ENCODE results near the gene GTF2B. TPM values are rescaled to one million over a fixed set of nuclear protein-coding genes. Genes with fewer than 3 reads are reported as not detected.
"Not testable (repeated sequence)": the region's sequence is repeated elsewhere in the genome, so short reads cannot be mapped to it uniquely, and the experiment has no call there.

GTF2B gene
- total RNA-seq, 6 donors from 2014 or later: 6.3 to 37.3 (median 24.4) TPM

DNA sequence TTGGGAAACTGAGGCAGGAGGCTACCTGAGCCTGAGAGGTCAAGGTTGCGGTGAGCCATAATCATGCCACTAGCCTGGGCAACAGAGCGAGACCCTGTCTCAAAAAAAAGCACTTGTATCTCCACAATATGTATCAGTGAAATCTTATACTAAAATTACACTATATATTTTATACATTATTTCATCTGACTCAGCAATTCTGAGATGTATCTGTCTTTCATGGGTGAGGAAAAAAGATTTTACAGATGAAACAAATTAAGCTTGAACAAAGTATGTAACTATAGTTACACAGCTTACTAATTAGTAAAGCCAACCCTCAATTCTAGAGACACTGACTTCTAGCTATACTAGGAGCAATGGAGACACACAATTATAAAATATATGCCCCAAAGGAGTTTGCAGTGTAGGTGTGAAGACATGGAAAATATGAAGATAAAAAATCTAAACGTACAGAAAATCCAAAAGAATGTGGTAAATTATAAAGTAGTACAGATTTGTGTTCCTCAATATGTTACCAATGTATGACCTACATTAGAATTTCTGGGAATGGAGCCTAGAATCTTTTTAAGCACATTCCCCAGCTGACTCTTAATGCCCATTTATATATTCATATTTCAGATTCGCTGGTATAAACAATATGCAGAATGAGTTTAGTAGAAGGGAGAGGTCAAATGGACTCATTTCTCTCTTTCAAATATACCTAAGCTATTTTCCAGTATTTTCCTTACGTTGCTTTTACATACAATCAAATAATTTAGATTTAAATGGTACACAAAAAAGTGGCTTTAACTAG lies 14.6 kb downstream of the GTF2B start:
- no peaks in the 10 kb centered on the region for H3K9me3 ChIP-seq
- no peak overlapping the region for H3K4me3 ChIP-seq
- ATAC-seq (ENCODE audit: low FRiP score in 2 of 2) (no peak), DNase-seq (no peak)
- peaks cover 0 to 13% (median 0%) of the 10 kb centered on the region in 4 donors for H3K36me3 ChIP-seq
- H3K4me1 ChIP-seq: peaks cover 16 to 44% (median 23%) of the 10 kb centered on the region in 4 donors
- H3K27me3 ChIP-seq: no peaks in the 10 kb centered on the region
- TF ChIP-seq, protein P1, sequence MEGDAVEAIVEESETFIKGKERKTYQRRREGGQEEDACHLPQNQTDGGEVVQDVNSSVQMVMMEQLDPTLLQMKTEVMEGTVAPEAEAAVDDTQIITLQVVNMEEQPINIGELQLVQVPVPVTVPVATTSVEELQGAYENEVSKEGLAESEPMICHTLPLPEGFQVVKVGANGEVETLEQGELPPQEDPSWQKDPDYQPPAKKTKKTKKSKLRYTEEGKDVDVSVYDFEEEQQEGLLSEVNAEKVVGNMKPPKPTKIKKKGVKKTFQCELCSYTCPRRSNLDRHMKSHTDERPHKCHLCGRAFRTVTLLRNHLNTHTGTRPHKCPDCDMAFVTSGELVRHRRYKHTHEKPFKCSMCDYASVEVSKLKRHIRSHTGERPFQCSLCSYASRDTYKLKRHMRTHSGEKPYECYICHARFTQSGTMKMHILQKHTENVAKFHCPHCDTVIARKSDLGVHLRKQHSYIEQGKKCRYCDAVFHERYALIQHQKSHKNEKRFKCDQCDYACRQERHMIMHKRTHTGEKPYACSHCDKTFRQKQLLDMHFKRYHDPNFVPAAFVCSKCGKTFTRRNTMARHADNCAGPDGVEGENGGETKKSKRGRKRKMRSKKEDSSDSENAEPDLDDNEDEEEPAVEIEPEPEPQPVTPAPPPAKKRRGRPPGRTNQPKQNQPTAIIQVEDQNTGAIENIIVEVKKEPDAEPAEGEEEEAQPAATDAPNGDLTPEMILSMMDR (IDR thresholded peaks at IDR 0.05): no peak
- TF ChIP-seq POLR2A (IDR thresholded peaks at IDR 0.05): no peak
- no peak overlapping the region for H3K27ac ChIP-seq
- whole genome bisulfite sequencing, 2 donors: 74 to 75% methylated on average over 5 of the region's 5 CpGs

DNA sequence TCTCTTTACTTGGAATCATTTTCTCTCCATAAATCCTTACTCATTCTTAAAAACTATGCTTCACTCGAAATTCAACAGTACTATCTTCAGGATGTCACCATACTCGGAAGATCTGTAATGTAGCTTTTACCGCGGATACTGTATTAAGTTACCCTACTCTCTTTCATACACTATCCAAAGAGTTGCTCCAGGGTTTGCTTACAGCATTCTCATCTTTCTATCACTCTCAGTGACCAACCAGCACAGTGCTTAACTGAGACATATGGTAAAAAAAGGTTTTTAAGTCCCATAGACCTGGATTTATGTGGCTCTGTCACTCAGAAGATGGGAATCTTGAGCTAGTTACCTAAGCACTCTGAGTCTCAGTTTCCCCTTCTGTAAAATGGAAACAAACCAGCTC lies 15.8 kb downstream of the GTF2B start:
- DNase-seq: no peak
- Histone ChIP-seq H3K27me3 (no peaks in the 10 kb centered on the region), H3K4me3 (no peak overlapping the region), H3K36me3 (peaks cover 0 to 11% (median 0%) of the 10 kb centered on the region in 4 donors), H3K4me1 (peaks cover 13 to 36% (median 19%) of the 10 kb centered on the region in 4 donors), H3K27ac (no peak overlapping the region), H3K9me3 (no peaks in the 10 kb centered on the region)
- no peak for ATAC-seq (ENCODE audit: low FRiP score in 2 of 2)
- 90 to 92% methylated on average over 4 of the region's 4 CpGs for WGBS, 2 donors
- TF ChIP-seq EP300 (IDR thresholded peaks at IDR 0.05): no peak
- TF ChIP-seq, protein P1 (IDR thresholded peaks at IDR 0.05): no peak
- TF ChIP-seq POLR2A (IDR thresholded peaks at IDR 0.05): no peak
- no peak for TF ChIP-seq POLR2AphosphoS5 (IDR thresholded peaks at IDR 0.05)

- 25 to 40% methylated on average over 5 of the region's 5 CpGs for WGBS, 2 donors
These were observed 17.5 kb downstream of the GTF2B start for GRCh38 chr1:88873737-88874349.

DNA sequence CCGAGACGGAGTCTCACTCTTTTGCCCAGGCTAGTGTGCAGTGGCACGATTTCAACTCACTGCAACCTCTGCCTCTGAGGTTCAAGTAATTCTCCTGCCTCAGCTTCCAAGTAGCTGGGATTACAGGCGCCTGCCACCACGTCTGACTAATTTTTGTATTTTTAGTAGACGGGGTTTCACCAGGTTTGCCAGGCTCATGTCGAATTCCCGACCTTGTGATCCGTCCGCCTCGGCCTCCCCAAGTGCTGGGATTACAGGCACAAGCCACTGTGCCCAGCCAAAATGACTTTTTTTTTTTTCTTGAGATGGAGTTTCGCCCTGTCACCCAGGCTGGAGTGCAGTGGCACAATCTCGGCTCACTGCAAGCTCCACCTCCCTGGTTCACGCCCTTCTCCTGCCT lies 21.7 kb downstream of the GTF2B start:
- H3K27me3 ChIP-seq; H3K27ac ChIP-seq; H3K36me3 ChIP-seq; H3K4me3 ChIP-seq; H3K9me3 ChIP-seq; ATAC-seq (ENCODE audit: low FRiP score in 2 of 2); DNase-seq: not testable (repeated sequence)
- 97% methylated on average over 14 of the region's 14 CpGs for WGBS, 2 donors
- H3K4me1 ChIP-seq: peaks cover 7 to 26% (median 21%) of the 10 kb centered on the region in 4 donors

More at GRCh38 chr1:88873737-88874349, 17.5 kb downstream of the GTF2B start:
- Histone ChIP-seq H3K4me1 (peaks cover 11 to 35% (median 15%) of the 10 kb centered on the region in 4 donors), H3K27me3 (no peaks in the 10 kb centered on the region), H3K36me3 (peaks cover 0 to 7% (median 0%) of the 10 kb centered on the region in 4 donors), H3K27ac (peak overlapping the region in 3 of 4 donors; percentile 3 to 70 (median 18)), H3K9me3 (no peaks in the 10 kb centered on the region), H3K4me3 (peak overlapping the region in 1 of 4 donors; percentile 5)
- ATAC-seq (ENCODE audit: low FRiP score in 2 of 2): peak; percentile 26 to 43
- TF ChIP-seq POLR2A (IDR thresholded peaks at IDR 0.05): no peak
- TF ChIP-seq, protein P1 (IDR thresholded peaks at IDR 0.05): no peak
- no peak for TF ChIP-seq POLR2AphosphoS5 (IDR thresholded peaks at IDR 0.05)
- no peak for TF ChIP-seq EP300 (IDR thresholded peaks at IDR 0.05)
- DNase-seq: no peak

- TF ChIP-seq, protein P1 (IDR thresholded peaks at IDR 0.05): no peak
- TF ChIP-seq POLR2A (IDR thresholded peaks at IDR 0.05) (no peak), POLR2AphosphoS5 (IDR thresholded peaks at IDR 0.05) (no peak), EP300 (IDR thresholded peaks at IDR 0.05) (no peak)
- Histone ChIP-seq H3K4me3 (no peak overlapping the region), H3K4me1 (peaks cover 0 to 21% (median 8%) of the 10 kb centered on the region in 4 donors), H3K27ac (no peak overlapping the region), H3K27me3 (no peaks in the 10 kb centered on the region), H3K36me3 (peaks cover 0 to 9% (median 1%) of the 10 kb centered on the region in 4 donors), H3K9me3 (no peaks in the 10 kb centered on the region)
- DNase-seq: no peak
- 66 to 68% methylated on average over 6 of the region's 6 CpGs for WGBS, 2 donors
- ATAC-seq (ENCODE audit: low FRiP score in 2 of 2): no peak
These were observed 23.4 kb downstream of the GTF2B start for GRCh38 chr1:88867743-88868521.
